Measurements from ENCODE around the gene ANKRD60. TPM values are rescaled to one million over a fixed set of nuclear protein-coding genes. Genes with fewer than 3 reads are reported as not detected.

The ANKRD60 gene
- total RNA-seq, 1 donor from 2014 or later = not detected

GRCh38 chr20:58192567-58192966 is 35.9 kb downstream of the ANKRD60 start:
- Histone ChIP-seq H3K27ac (no peak overlapping the region), H3K9me3 (no peaks in the 10 kb centered on the region), H3K4me1 (no peaks in the 10 kb centered on the region), H3K36me3 (no peaks in the 10 kb centered on the region), H3K27me3 (no peaks in the 10 kb centered on the region), H3K4me3 (no peak overlapping the region)
- intact Hi-C loops (cut with DNase I) = no loop called here
- TF ChIP-seq CTCF (IDR thresholded peaks at IDR 0.05) = peak; percentile 63
- ATAC-seq = peak; percentile 51
- no peak for DNase-seq

- H3K27ac ChIP-seq = no peak overlapping the region
- intact Hi-C loops (cut with DNase I) = no loop called here
- no peak for TF ChIP-seq CTCF (IDR thresholded peaks at IDR 0.05)
Measured at GRCh38 chr20:58192065-58192464, 36.4 kb downstream of the ANKRD60 start.

GRCh38 chr20:58188527-58188926 is 39.9 kb downstream of the ANKRD60 start:
- no peak for TF ChIP-seq CTCF (IDR thresholded peaks at IDR 0.05)
- Histone ChIP-seq H3K4me1 (no peaks in the 10 kb centered on the region), H3K27ac (no peak overlapping the region), H3K36me3 (no peaks in the 10 kb centered on the region), H3K27me3 (no peaks in the 10 kb centered on the region), H3K4me3 (no peak overlapping the region), H3K9me3 (no peaks in the 10 kb centered on the region)
- DNase-seq (no peak), ATAC-seq (no peak)
- intact Hi-C loops (cut with DNase I) = loop anchor here (10.0 kb wide), 1 partner anchor 534 kb away; no protein-coding TSS in a partner anchor

More at GRCh38 chr20:58192065-58192464, 36.4 kb downstream of the ANKRD60 start:
- Histone ChIP-seq H3K36me3 (no peaks in the 10 kb centered on the region), H3K9me3 (no peaks in the 10 kb centered on the region), H3K4me3 (no peak overlapping the region), H3K27me3 (no peaks in the 10 kb centered on the region), H3K4me1 (no peaks in the 10 kb centered on the region)
- DNase-seq (no peak), ATAC-seq (no peak)

DNA sequence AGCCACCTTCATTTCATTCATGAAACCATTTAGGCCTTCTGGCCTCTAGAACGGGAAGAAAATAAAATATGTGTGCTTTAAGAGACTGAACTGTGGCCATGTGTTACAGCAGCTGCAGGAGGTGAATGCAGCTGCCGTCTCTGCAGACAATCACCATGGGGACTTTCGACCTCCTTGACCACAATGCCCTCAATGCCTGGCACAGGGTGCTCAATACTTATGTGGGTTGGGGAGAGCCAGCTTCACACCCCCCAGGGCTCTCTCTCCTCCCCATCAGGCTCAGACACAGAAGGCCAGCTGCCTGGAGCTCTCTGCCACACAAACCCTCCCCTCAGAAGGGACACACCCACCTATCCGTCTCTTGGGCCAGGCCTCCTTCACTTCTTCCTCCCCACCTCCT is 43.5 kb downstream of the ANKRD60 start:
- Histone ChIP-seq H3K4me1 (peaks cover 1% of the 10 kb centered on the region), H3K4me3 (no peak overlapping the region), H3K9me3 (no peaks in the 10 kb centered on the region), H3K27me3 (no peaks in the 10 kb centered on the region), H3K27ac (no peak overlapping the region), H3K36me3 (no peaks in the 10 kb centered on the region)
- intact Hi-C loops (cut with DNase I) = loop anchor here (10.0 kb wide), 1 partner anchor 530 kb away; no protein-coding TSS in a partner anchor
- no peak for ATAC-seq
- DNase-seq = no peak
- TF ChIP-seq CTCF (IDR thresholded peaks at IDR 0.05) = no peak

- DNase-seq (no peak), ATAC-seq (no peak)
- intact Hi-C loops (cut with DNase I) = loop anchor here (10.0 kb wide), 1 partner anchor 529 kb away; no protein-coding TSS in a partner anchor
- no peak for TF ChIP-seq CTCF (IDR thresholded peaks at IDR 0.05)
- Histone ChIP-seq H3K27me3 (no peaks in the 10 kb centered on the region), H3K27ac (no peak overlapping the region), H3K36me3 (no peaks in the 10 kb centered on the region), H3K9me3 (no peaks in the 10 kb centered on the region), H3K4me3 (no peak overlapping the region), H3K4me1 (peaks cover 5% of the 10 kb centered on the region)
Measured at GRCh38 chr20:58184063-58184462, 44.4 kb downstream of the ANKRD60 start.

All from upper lobe of right lung (tissue), 1 donor.